B cell (primary cell): ENCODE data around the gene IL23A. TPM values are rescaled to one million over a fixed set of nuclear protein-coding genes. Genes with fewer than 3 reads are reported as not detected.
A peak's percentile ranks its signal among the peaks of the same experiment; 100 is the strongest.

Experiments
- ATAC-seq: fragments of 200-7000 bp; cut with Tn5 transposase; one replicate; pipeline ENCODE4 v1.10.0; 2021; ENCODE audit warnings: low read depth, mild to moderate bottlenecking, moderate number of reproducible peaks, moderate library complexity
- CTCF ChIA-PET: fragments of 350-600 bp; sonication (Branson Sonifier 250); formaldehyde crosslinking; loops from one replicate; lab custom pipeline; 2021; ENCODE audit warnings: antibody characterized with exemption, inconsistent platforms; lab: Charles Lee
- POLR2A ChIA-PET: fragments of 350-600 bp; sonication (Branson Sonifier 250); formaldehyde crosslinking; loops from one replicate; lab custom pipeline; 2021; ENCODE audit warnings: antibody characterized with exemption; lab: Charles Lee
- DNase-seq: peaks from one replicate; pipeline ENCODE4 v3.0.0; 2013
- H2AFZ ChIP-seq: 2 replicates; pipeline ENCODE4 v1.6.1; 2012; ENCODE audit warnings: mild to moderate bottlenecking, low read depth, low read length; ENCODE audit not compliant: insufficient read depth, poor library complexity, severe bottlenecking
- H3K27ac ChIP-seq, 2 donors: 1 replicate in 1 of 2; 2 replicates in 1 of 2; pipeline ENCODE4 v1.5.1; 2012 to 2013; ENCODE audit warnings: low read length in 2 of 2, mild to moderate bottlenecking in 2 of 2, moderate library complexity in 1 of 2
- H3K27me3 ChIP-seq, 4 experiments: fragments of 200-600 bp in 1 of 4; sonication (generic) in 1 of 4; replicated peaks in 1 of 4; 1 replicate in 2 of 4; 2 replicates in 2 of 4; pipeline versions ENCODE4 v1.6.1 to v1.7.0; 2013 to 2016; ENCODE audit warnings: low read length in 3 of 4, mild to moderate bottlenecking in 2 of 4, mixed read lengths in 1 of 4, moderate library complexity in 1 of 4; ENCODE audit not compliant: insufficient read depth in 4 of 4, control insufficient read depth in 3 of 4; ENCODE audit errors: control extremely low read depth in 1 of 4
- H3K36me3 ChIP-seq, 2 experiments: replicated peaks in 1 of 2; 1 replicate in 1 of 2; 2 replicates in 1 of 2; pipeline versions ENCODE4 v1.6.1 to v1.7.1; 2013; ENCODE audit warnings: low read length in 1 of 2; ENCODE audit not compliant: insufficient read depth in 2 of 2, control insufficient read depth in 1 of 2; ENCODE audit errors: control extremely low read depth in 1 of 2, extremely low read depth in 1 of 2
- H3K4me1 ChIP-seq, 2 donors: fragments of 200-600 bp in 1 of 2; sonication (generic) in 1 of 2; 1 replicate in 1 of 2; 2 replicates in 1 of 2; pipeline versions ENCODE4 v1.5.1 to v1.6.1; 2013 to 2017; ENCODE audit warnings: low read length in 2 of 2; ENCODE audit not compliant: control insufficient read depth in 2 of 2, insufficient read depth in 2 of 2
- H3K4me2 ChIP-seq: replicated peaks from 2 replicates; pipeline ENCODE3; 2012; ENCODE audit warnings: mild to moderate bottlenecking, low read depth, low read length; ENCODE audit not compliant: poor library complexity, severe bottlenecking
- H3K4me3 ChIP-seq, 5 experiments: fragments of 200-600 bp in 1 of 5; sonication (generic) in 1 of 5; 1 replicate in 3 of 5; 2 replicates in 2 of 5; pipeline versions ENCODE4 v1.5.1 to v1.7.0; 2011 to 2016; ENCODE audit warnings: low read length in 4 of 5, mild to moderate bottlenecking in 4 of 5, low read depth in 2 of 5, control low read depth in 1 of 5, moderate library complexity in 1 of 5; ENCODE audit not compliant: insufficient read depth in 1 of 5; ENCODE audit errors: control extremely low read depth in 1 of 5, extremely low read depth in 1 of 5
- H3K79me2 ChIP-seq: fragments of 200-600 bp; sonication (generic); one replicate; pipeline ENCODE4 v1.6.0; 2016; ENCODE audit warnings: low read length; ENCODE audit not compliant: control insufficient read depth, insufficient read depth
- H3K9ac ChIP-seq: fragments of 200-600 bp; sonication (generic); 2 replicates; pipeline ENCODE4 v1.6.1; 2017; ENCODE audit warnings: mild to moderate bottlenecking, low read length, moderate library complexity
- H3K9me3 ChIP-seq, 3 donors: one replicate each; pipeline versions ENCODE4 v1.6.1 to v1.7.1; 2013; ENCODE audit warnings: low read length in 2 of 3; ENCODE audit not compliant: control insufficient read depth in 2 of 3, insufficient read depth in 1 of 3; ENCODE audit errors: control extremely low read depth in 1 of 3
- H4K20me1 ChIP-seq: 2 replicates; pipeline ENCODE4 v1.6.0; 2012; ENCODE audit warnings: mild to moderate bottlenecking, low read length; ENCODE audit not compliant: insufficient read depth, control insufficient read depth, poor library complexity, severe bottlenecking
- H3K27ac Mint-ChIP-seq: one replicate; pipeline ENCODE4 v1.8.0; 2021; ENCODE audit warnings: mixed read lengths
- H3K27me3 Mint-ChIP-seq: one replicate; pipeline ENCODE4 v1.8.0; 2021; ENCODE audit warnings: mixed read lengths
- H3K4me1 Mint-ChIP-seq: one replicate; pipeline ENCODE4 v1.8.0; 2021; ENCODE audit warnings: mixed read lengths
- H3K4me3 Mint-ChIP-seq: one replicate; pipeline ENCODE4 v1.8.0; 2021; ENCODE audit warnings: mixed read lengths
- H3K9me3 Mint-ChIP-seq: one replicate; pipeline ENCODE4 v1.8.0; 2022; ENCODE audit warnings: mixed read lengths; ENCODE audit not compliant: insufficient read depth
- EZH2 ChIP-seq: IDR thresholded peaks from 2 replicates; pipeline ENCODE4 v1.6.1; 2012; ENCODE audit warnings: borderline replicate concordance, low read depth, mild to moderate bottlenecking, moderate library complexity, low read length; ENCODE audit not compliant: insufficient read depth, poor library complexity, severe bottlenecking
- WGBS: methylation state at CpG from one replicate; pipeline ENCODE4 v1.1.5; 2013; ENCODE audit warnings: missing lambda C conversion rate; ENCODE audit not compliant: insufficient coverage; 5-methylcytosine and 5-hydroxymethylcytosine counted together
- intact Hi-C: fragments of 100-400 bp; cut with micrococcal nuclease; formaldehyde crosslinking; loops from one replicate; pipeline ENCODE4 v1.10.0; 2022
- polyA plus RNA-seq: library from polyadenylated mRNA; depleted of rRNA; stranded (reverse); fragments of >200 nt; gene quantifications from 2 replicates; pipeline ENCODE4 v1.2.3, GENCODE V29; 2012
- total RNA-seq, 2 donors: library from RNA; stranded (reverse); fragments of 120-200 nt in 1 of 2; gene quantifications; 1 replicate in 1 of 2; 2 replicates in 1 of 2; pipeline versions ENCODE4 v1.2.3 to v1.2.4, GENCODE V29; 2013 to 2022
- TF ChIP-seq, protein P1 (sequence below): fragments of 200-600 bp; IDR thresholded peaks from one replicate; pipeline ENCODE4 v1.8.0; 2022; ENCODE audit warnings: antibody characterized with exemption, mild to moderate bottlenecking

The IL23A gene
- total and polyA plus RNA-seq, 2 donors (not counting 1 experiment from before 2014, with no cell fraction given): 20.5 to 32.6 TPM

DNA sequence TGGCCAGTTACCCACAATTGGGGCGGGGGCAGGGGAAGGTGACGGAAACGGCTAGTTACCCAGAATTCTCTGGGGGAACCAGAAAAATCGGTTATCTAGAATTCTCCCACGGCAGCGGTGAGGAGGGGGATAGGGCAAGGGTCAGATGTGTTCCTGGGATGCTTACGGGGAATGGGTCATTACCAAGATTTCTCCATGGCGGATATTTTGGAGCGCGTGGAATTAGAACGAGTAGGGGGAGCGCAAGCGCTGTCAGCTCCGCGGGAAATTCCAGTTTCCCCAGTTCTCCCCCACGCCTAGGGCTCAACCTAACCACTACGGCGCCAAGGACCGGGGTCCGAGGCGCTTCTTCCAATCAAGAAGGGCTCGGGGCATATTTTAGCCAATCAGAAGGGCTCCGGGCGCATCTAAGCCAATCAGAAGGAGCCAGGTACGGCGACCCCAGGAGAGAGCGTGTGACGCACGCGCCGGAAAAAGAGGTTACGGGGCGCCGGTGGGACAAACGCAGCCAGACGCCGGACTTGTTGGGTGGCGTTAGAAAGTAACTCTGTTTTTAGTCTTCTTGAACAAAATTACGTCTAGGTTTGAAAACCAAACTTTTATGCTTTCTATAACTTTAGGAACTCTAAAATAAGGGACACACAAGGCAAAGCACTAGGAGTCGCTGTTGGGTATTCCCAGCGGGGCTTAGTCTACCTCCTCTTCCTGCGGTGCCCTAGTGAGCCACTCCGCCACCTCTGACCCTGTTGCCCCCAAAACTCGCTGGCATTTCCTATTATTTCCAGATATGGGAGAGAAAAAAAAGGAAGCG is 4.8 kb upstream of the IL23A start, which contains the start of gene PAN2:
Gene PAN2, minus strand, starts transcription at position 322 of the 811 bp plus-strand sequence. CDS start 906 bp downstream, outside the sequence.
- H2AFZ ChIP-seq: peak within 1 kb of the TSS; percentile 93
- H3K4me1 ChIP-seq: peaks cover 35 to 44% of the 10 kb centered on the region in 2 donors
- ChIA-PET CTCF (interaction anchor here (0.6 to 7.6 kb wide), 7 partner anchors 17 to 352 kb away, joined by 3 to 45 read pairs (median 7); partner anchors contain the start of genes CNPY2 and STAT2), POLR2A (interaction anchor here (0.6 to 2.5 kb wide), 7 partner anchors 8 to 134 kb away, joined by 4 to 24 read pairs (median 10); partner anchors contain the start of genes CNPY2 and STAT2)
- no peaks in the 10 kb centered on the region for H3K9me3 ChIP-seq
- ATAC-seq (peak; percentile 90), DNase-seq (peak; percentile 98)
- Mint-ChIP-seq H3K4me1 (peaks cover 52% of the 10 kb centered on the region), H3K9me3 (no peaks in the 10 kb centered on the region), H3K4me3 (peak within 1 kb of the TSS; percentile 99), H3K27me3 (no peaks in the 10 kb centered on the region), H3K27ac (peak within 1 kb of the TSS; percentile 100)
- no peaks in the 10 kb centered on the region for H3K27me3 ChIP-seq
- peak within 1 kb of the TSS; percentile 86 for H3K4me2 ChIP-seq
- H3K27ac ChIP-seq: peak within 1 kb of the TSS; percentile 94 to 100
- H4K20me1 ChIP-seq: no peaks in the 10 kb centered on the region
- H3K9ac ChIP-seq: peak within 1 kb of the TSS; percentile 95
- TF ChIP-seq, protein P1, sequence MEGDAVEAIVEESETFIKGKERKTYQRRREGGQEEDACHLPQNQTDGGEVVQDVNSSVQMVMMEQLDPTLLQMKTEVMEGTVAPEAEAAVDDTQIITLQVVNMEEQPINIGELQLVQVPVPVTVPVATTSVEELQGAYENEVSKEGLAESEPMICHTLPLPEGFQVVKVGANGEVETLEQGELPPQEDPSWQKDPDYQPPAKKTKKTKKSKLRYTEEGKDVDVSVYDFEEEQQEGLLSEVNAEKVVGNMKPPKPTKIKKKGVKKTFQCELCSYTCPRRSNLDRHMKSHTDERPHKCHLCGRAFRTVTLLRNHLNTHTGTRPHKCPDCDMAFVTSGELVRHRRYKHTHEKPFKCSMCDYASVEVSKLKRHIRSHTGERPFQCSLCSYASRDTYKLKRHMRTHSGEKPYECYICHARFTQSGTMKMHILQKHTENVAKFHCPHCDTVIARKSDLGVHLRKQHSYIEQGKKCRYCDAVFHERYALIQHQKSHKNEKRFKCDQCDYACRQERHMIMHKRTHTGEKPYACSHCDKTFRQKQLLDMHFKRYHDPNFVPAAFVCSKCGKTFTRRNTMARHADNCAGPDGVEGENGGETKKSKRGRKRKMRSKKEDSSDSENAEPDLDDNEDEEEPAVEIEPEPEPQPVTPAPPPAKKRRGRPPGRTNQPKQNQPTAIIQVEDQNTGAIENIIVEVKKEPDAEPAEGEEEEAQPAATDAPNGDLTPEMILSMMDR: peak; percentile 65
- no peak for TF ChIP-seq EZH2
- H3K79me2 ChIP-seq: peaks cover 18% of the 10 kb centered on the region
- intact Hi-C loops: loop anchor here (1.0 to 2.0 kb wide), 8 partner anchors 18 to 303 kb away; partner anchors contain the start of genes COQ10A, CS, SPRYD4 and STAT2
- under 1% methylated on average over 32 of the region's 45 CpGs for WGBS
- H3K4me3 ChIP-seq: peak within 1 kb of the TSS; percentile 63 to 88 (median 80)
- H3K36me3 ChIP-seq: no peaks in the 10 kb centered on the region
